PC-3 (cell line): ENCODE measurements around the gene TVP23C.

ENCODE experiments used
- EZH2 ChIP-seq: fragments of 300-600 bp; sonication (generic); IDR thresholded peaks from one replicate; pipeline ENCODE4 v1.6.1; 2017; ENCODE audit warnings: antibody characterized with exemption, mild to moderate bottlenecking, low read length; ENCODE audit not compliant: unreplicated experiment
- EZH2phosphoT487 ChIP-seq: fragments of 300-600 bp; sonication (generic); IDR thresholded peaks from 2 replicates; pipeline ENCODE4 v1.6.1; 2018; ENCODE audit warnings: mild to moderate bottlenecking, antibody characterized with exemption, low read length, borderline replicate concordance
- TF ChIP-seq, protein P1 (sequence below): fragments of 300-600 bp; sonication (generic); conservative IDR thresholded peaks from 2 replicates; pipeline ENCODE4 v1.5.1; 2017; ENCODE audit warnings: antibody characterized with exemption, low read depth, mild to moderate bottlenecking, low read length

DNA sequence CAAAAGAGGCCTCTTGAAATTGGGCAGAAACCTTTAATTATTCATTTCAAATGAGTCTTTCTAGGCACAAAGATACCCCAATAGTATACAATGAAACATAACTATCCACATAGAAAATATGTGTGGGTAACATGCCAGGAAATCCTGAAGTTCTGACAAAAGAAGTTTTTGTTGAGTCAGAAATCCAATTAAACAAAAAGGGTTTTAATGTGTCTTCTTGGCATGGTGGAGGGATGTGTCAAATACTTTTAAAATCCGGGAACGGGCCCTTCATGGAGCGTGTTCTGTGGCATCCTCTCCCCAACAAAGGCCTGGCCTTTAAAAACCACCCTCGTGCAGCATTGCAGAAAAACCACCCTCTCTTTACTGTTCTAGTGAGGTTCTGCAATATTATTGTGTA lies 110.0 kb downstream of the TVP23C start:
- TF ChIP-seq, protein P1, sequence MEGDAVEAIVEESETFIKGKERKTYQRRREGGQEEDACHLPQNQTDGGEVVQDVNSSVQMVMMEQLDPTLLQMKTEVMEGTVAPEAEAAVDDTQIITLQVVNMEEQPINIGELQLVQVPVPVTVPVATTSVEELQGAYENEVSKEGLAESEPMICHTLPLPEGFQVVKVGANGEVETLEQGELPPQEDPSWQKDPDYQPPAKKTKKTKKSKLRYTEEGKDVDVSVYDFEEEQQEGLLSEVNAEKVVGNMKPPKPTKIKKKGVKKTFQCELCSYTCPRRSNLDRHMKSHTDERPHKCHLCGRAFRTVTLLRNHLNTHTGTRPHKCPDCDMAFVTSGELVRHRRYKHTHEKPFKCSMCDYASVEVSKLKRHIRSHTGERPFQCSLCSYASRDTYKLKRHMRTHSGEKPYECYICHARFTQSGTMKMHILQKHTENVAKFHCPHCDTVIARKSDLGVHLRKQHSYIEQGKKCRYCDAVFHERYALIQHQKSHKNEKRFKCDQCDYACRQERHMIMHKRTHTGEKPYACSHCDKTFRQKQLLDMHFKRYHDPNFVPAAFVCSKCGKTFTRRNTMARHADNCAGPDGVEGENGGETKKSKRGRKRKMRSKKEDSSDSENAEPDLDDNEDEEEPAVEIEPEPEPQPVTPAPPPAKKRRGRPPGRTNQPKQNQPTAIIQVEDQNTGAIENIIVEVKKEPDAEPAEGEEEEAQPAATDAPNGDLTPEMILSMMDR = no peak
- TF ChIP-seq EZH2phosphoT487 = no peak
- no peak for TF ChIP-seq EZH2
